Transverse colon (tissue), 4 donors: ENCODE data around the gene FXN. TPM values are rescaled to one million over a fixed set of nuclear protein-coding genes. Genes with fewer than 3 reads are reported as not detected.

Source experiments
- DNase-seq: peaks from one replicate; pipeline ENCODE4 v3.0.0-alpha.2; 2019
- H3K27ac ChIP-seq, 4 donors: fragments of 200-600 bp; sonication (generic); 2 replicates each; pipeline ENCODE4 v1.5.1; 2016 to 2018; ENCODE audit warnings: inconsistent platforms in 4 of 4
- H3K27me3 ChIP-seq: fragments of 200-600 bp; sonication (generic); 2 replicates; pipeline ENCODE4 v1.5.1; 2017; ENCODE audit warnings: inconsistent platforms
- H3K36me3 ChIP-seq, 4 donors: fragments of 200-600 bp; sonication (generic); 2 replicates each; pipeline ENCODE4 v1.5.1; 2017 to 2019; ENCODE audit warnings: inconsistent platforms in 4 of 4
- H3K4me1 ChIP-seq, 4 donors: fragments of 200-600 bp; sonication (generic); 2 replicates each; pipeline ENCODE4 v1.5.1; 2017 to 2020; ENCODE audit warnings: inconsistent platforms in 4 of 4
- H3K4me3 ChIP-seq, 4 donors: fragments of 200-600 bp; sonication (generic); 1 replicate in 1 of 4; 2 replicates in 3 of 4; pipeline versions ENCODE4 v1.5.1 to v1.6.1; 2017 to 2019; ENCODE audit warnings: inconsistent platforms in 4 of 4
- H3K9me3 ChIP-seq, 2 donors: fragments of 200-600 bp; sonication (generic); 2 replicates each; pipeline ENCODE4 v1.5.1; 2017 to 2019; ENCODE audit warnings: inconsistent platforms in 2 of 2
- EP300 ChIP-seq: sonication (generic); formaldehyde crosslinking; IDR thresholded peaks from one replicate; pipeline ENCODE4 v1.6.1; 2017; ENCODE audit warnings: antibody characterized with exemption, low read depth
- POLR2A ChIP-seq: fragments of 450-650 bp; IDR thresholded peaks from one replicate; pipeline ENCODE4 v1.6.1; 2016; ENCODE audit warnings: antibody characterized with exemption, mild to moderate bottlenecking, moderate library complexity
- POLR2AphosphoS5 ChIP-seq, 3 donors: sonication (generic); formaldehyde crosslinking; IDR thresholded peaks; one replicate each; pipeline ENCODE4 v1.6.1; 2016; ENCODE audit warnings: antibody characterized with exemption in 3 of 3
- WGBS, 2 donors: methylation state at CpG; one replicate each; pipeline ENCODE4 v1.1.5; 2018; ENCODE audit warnings: low coverage in 1 of 2; 5-methylcytosine and 5-hydroxymethylcytosine counted together
- in situ Hi-C, 4 donors: fragments of 200-750 bp; cut with MboI; loops; one replicate each; pipeline versions ENCODE4 v1.15.0 to v1.15.1; 2017; ENCODE audit warnings: low sequenced_read_pairs in 3 of 4, low pct_ligation_motif_present in 1 of 4, low pct_unique_long_range_greater_than_20kb in 1 of 4
- intact Hi-C: fragments of 100-400 bp; cut with DNase I; formaldehyde crosslinking; loops from one replicate; pipeline ENCODE4 v1.15.1; 2023; ENCODE audit warnings: low total_unique reads
- total RNA-seq, 4 donors: library from RNA; depleted of rRNA; stranded (reverse); fragments of >200 nt; gene quantifications; one replicate each; pipeline ENCODE4 v1.1.0, GENCODE V29; 2016
- TF ChIP-seq, protein P1 (sequence below), 5 experiments: fragments of 200-600 bp in 3 of 5; fragments of 450-650 bp in 2 of 5; sonication (generic) in 3 of 5; IDR thresholded peaks; 1 replicate in 2 of 5; 2 replicates in 3 of 5; pipeline ENCODE4 v1.5.1; 2016 to 2017; ENCODE audit warnings: antibody characterized with exemption in 5 of 5, inconsistent platforms in 3 of 5, mild to moderate bottlenecking in 2 of 5, moderate library complexity in 1 of 5

FXN gene
- total RNA-seq, 4 donors from 2014 or later = 2.0 to 5.5 (median 3.5) TPM

DNA sequence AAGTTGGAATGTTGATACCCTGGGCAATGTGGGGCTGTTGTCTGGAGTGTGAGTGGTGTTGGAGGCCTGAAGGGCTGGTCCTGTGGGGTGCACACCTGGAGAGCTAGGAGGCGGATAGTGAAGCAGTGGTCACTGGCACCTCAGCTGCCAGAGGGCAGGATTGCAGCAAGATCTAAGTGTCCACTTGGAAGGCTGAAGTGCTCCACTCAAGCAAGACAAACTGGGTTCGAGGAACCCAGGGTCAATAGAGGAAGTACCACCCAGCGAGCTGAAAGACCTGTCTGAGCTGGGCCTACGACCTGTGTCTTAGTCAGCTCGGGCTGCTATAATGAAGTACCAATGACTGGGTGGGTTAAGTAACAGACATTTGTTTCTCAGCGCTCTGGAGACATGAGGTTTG lies 98.9 kb downstream of the FXN start:
- Histone ChIP-seq H3K36me3 (no peaks in the 10 kb centered on the region), H3K9me3 (no peaks in the 10 kb centered on the region), H3K4me3 (no peak overlapping the region), H3K27me3 (no peaks in the 10 kb centered on the region), H3K27ac (no peak overlapping the region), H3K4me1 (peaks cover 8 to 27% (median 18%) of the 10 kb centered on the region in 4 donors)
- TF ChIP-seq POLR2AphosphoS5 (IDR thresholded peaks at IDR 0.05) = no peak
- TF ChIP-seq, protein P1, sequence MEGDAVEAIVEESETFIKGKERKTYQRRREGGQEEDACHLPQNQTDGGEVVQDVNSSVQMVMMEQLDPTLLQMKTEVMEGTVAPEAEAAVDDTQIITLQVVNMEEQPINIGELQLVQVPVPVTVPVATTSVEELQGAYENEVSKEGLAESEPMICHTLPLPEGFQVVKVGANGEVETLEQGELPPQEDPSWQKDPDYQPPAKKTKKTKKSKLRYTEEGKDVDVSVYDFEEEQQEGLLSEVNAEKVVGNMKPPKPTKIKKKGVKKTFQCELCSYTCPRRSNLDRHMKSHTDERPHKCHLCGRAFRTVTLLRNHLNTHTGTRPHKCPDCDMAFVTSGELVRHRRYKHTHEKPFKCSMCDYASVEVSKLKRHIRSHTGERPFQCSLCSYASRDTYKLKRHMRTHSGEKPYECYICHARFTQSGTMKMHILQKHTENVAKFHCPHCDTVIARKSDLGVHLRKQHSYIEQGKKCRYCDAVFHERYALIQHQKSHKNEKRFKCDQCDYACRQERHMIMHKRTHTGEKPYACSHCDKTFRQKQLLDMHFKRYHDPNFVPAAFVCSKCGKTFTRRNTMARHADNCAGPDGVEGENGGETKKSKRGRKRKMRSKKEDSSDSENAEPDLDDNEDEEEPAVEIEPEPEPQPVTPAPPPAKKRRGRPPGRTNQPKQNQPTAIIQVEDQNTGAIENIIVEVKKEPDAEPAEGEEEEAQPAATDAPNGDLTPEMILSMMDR (IDR thresholded peaks at IDR 0.05) = no peak
- TF ChIP-seq POLR2A = no peak
- TF ChIP-seq EP300 = no peak
- in situ Hi-C loops = no loop called here
- intact Hi-C loops = no loop called here
- DNase-seq = no peak
- WGBS, 2 donors = 87 to 100% methylated on average over 1 to 6 of the region's 6 CpGs

DNA sequence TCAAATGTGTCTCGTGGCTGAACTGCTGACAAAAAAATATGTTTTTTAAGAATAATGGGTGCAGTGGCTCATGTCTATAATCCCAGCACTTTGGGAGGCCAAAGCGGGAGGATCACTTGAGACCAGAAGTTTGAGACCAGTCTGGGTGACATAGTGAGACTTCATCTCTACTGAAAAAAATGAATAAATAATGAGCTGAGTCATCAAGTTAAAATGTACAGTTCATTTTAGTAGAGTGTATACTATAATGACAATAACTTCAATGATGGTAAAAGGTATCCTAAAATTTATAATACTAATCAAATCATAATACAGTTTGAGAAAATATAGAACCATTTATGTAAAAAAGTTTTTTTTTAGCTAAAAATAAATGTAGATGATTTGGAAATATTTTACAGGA lies 100.6 kb downstream of the FXN start:
- Histone ChIP-seq H3K36me3 (no peaks in the 10 kb centered on the region), H3K27ac (no peak overlapping the region), H3K4me1 (peaks cover 6 to 14% (median 10%) of the 10 kb centered on the region in 4 donors), H3K27me3 (no peaks in the 10 kb centered on the region), H3K4me3 (no peak overlapping the region), H3K9me3 (no peaks in the 10 kb centered on the region)
- DNase-seq = no peak
- 87 to 94% methylated on average over 2 of the region's 2 CpGs for WGBS, 2 donors
- intact Hi-C loops = no loop called here
- no peak for TF ChIP-seq EP300
- no peak for TF ChIP-seq POLR2AphosphoS5 (IDR thresholded peaks at IDR 0.05)
- TF ChIP-seq, protein P1 (IDR thresholded peaks at IDR 0.05) = no peak
- no peak for TF ChIP-seq POLR2A
- in situ Hi-C loops = no loop called here

DNA sequence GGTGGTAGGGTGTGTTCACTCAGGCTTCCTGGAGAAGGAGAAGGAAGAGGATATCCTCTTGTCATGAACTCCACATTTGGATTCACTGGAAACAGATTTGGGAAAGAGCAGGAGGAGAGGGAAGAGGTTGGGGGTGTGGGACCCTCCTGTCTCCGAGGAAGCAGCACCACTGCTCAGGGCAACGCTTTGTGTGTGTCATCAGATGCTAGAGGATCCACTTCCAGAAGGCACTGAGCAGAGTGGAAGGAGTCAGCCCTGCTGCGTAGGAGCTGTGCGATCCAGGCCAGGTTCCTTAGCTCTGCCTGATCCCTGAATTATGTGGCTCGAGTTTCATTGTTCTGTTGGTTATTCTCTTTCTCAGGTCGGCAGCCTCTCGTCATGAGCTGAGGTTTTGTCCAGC lies 101.2 kb downstream of the FXN start:
- in situ Hi-C loops (no loop called here), intact Hi-C loops (no loop called here)
- Histone ChIP-seq H3K36me3 (no peaks in the 10 kb centered on the region), H3K27ac (no peak overlapping the region), H3K4me3 (no peak overlapping the region), H3K9me3 (no peaks in the 10 kb centered on the region), H3K27me3 (no peaks in the 10 kb centered on the region), H3K4me1 (peaks cover 1 to 8% (median 5%) of the 10 kb centered on the region in 4 donors)
- TF ChIP-seq EP300 (no peak), POLR2AphosphoS5 (IDR thresholded peaks at IDR 0.05) (no peak), POLR2A (no peak)
- TF ChIP-seq, protein P1 (IDR thresholded peaks at IDR 0.05) = no peak
- WGBS, 2 donors = 61 to 87% methylated on average over 3 to 7 of the region's 7 CpGs
- no peak for DNase-seq

DNA sequence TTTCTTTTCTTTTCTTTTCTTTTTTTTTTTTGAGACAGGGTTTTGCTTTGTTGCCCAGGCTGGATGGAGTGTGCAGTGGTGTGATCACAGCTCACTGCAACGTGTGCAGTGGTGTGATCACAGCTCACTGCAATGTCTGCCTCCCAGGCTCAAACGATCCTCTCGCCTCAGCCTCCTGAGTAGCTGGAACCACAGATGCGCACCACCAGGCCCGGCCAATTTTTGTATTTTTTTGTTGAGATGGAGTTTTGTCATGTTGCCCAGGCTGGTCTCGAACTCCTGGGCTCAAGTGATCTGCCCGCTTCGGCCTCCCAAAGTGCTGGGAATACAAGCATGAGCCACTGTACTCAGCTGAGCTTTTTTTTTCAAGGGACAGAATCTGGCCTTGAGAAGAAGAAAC lies 101.8 kb downstream of the FXN start:
- Histone ChIP-seq H3K9me3 (no peaks in the 10 kb centered on the region), H3K4me3 (no peak overlapping the region), H3K27me3 (no peaks in the 10 kb centered on the region), H3K27ac (no peak overlapping the region), H3K4me1 (peaks cover 0 to 9% (median 2%) of the 10 kb centered on the region in 4 donors), H3K36me3 (no peaks in the 10 kb centered on the region)
- 94% methylated on average over 8 of the region's 8 CpGs; no CpG with 5 or more reads in 1 of the 2 donors for WGBS, 2 donors
- intact Hi-C loops (no loop called here), in situ Hi-C loops (no loop called here)
- no peak for DNase-seq
- no peak for TF ChIP-seq EP300
- TF ChIP-seq, protein P1 (IDR thresholded peaks at IDR 0.05) = no peak
- no peak for TF ChIP-seq POLR2A
- no peak for TF ChIP-seq POLR2AphosphoS5 (IDR thresholded peaks at IDR 0.05)
